Activated CD8-positive, alpha-beta T cell treated with anti-CD3 and anti-CD28 coated beads for 36 hours (primary cell): ENCODE data around the gene TPI1. TPM values are rescaled to one million over a fixed set of nuclear protein-coding genes. Genes with fewer than 3 reads are reported as not detected.

ENCODE experiments used
- ATAC-seq: fragments of 200-7000 bp; cut with Tn5 transposase; one replicate; pipeline ENCODE4 v1.10.0; 2021; ENCODE audit warnings: mild to moderate bottlenecking, moderate library complexity
- CTCF ChIA-PET: fragments of 350-600 bp; sonication (Branson Sonifier 250); formaldehyde crosslinking; loops from one replicate; lab custom pipeline; 2021; ENCODE audit warnings: antibody characterized with exemption; lab: Charles Lee
- POLR2A ChIA-PET: fragments of 350-600 bp; sonication (Branson Sonifier 250); formaldehyde crosslinking; loops from one replicate; lab custom pipeline; 2021; ENCODE audit warnings: antibody characterized with exemption; lab: Charles Lee
- DNase-seq: peaks from one replicate; pipeline ENCODE4 v3.0.0-alpha.2; 2020
- H3K27ac Mint-ChIP-seq: one replicate; pipeline ENCODE4 v1.8.0; 2021; ENCODE audit warnings: mild to moderate bottlenecking, mixed read lengths
- H3K27me3 Mint-ChIP-seq: one replicate; pipeline ENCODE4 v1.8.0; 2021; ENCODE audit warnings: mixed read lengths
- H3K36me3 Mint-ChIP-seq: one replicate; pipeline ENCODE4 v1.8.0; 2021; ENCODE audit warnings: low read depth, mixed read lengths
- H3K4me1 Mint-ChIP-seq: one replicate; pipeline ENCODE4 v1.8.0; 2021; ENCODE audit warnings: low read depth, mixed read lengths
- H3K4me3 Mint-ChIP-seq: one replicate; pipeline ENCODE4 v1.8.0; 2021; ENCODE audit warnings: mild to moderate bottlenecking, moderate library complexity, mixed read lengths
- H3K9me3 Mint-ChIP-seq: one replicate; pipeline ENCODE4 v1.8.0; 2021; ENCODE audit warnings: mixed read lengths
- intact Hi-C: fragments of 100-400 bp; cut with micrococcal nuclease; formaldehyde crosslinking; loops from one replicate; pipeline ENCODE4 v1.10.0; 2022
- total RNA-seq, 2 experiments: library from RNA; stranded (reverse); gene quantifications; one replicate each; pipeline ENCODE4 v1.2.3, GENCODE V29; 2021
- TF ChIP-seq, protein P1 (sequence below): fragments of 200-600 bp; IDR thresholded peaks from one replicate; pipeline ENCODE4 v1.8.0; 2022; ENCODE audit warnings: antibody characterized with exemption, mild to moderate bottlenecking

The TPI1 gene
- total RNA-seq, 2 experiments from 2014 or later = 1,714 to 1,776 TPM

DNA sequence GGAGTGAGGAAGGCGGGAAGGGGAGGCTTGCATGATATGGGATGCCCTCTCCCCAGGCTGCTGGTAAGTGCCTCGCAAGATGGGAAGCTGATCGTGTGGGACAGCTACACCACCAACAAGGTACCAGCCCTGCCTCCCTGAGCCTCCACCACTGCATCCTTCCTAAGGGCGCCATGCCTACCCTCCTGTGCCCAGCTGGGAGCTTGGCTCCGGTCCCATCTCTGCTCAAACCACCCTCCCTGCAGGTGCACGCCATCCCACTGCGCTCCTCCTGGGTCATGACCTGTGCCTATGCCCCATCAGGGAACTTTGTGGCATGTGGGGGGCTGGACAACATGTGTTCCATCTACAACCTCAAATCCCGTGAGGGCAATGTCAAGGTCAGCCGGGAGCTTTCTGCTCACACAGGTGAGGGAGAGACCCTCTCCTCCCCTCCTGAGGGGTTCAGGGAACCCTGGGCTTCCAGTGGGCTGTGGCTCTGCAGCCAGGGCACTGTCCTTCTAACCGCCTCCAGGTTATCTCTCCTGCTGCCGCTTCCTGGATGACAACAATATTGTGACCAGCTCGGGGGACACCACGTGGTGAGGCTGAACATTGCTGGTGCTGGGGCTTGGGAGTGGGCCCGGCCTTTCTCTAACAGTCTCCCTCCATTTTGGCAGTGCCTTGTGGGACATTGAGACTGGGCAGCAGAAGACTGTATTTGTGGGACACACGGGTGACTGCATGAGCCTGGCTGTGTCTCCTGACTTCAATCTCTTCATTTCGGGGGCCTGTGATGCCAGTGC lies 24.0 kb upstream of the TPI1 start:
- ChIA-PET CTCF (interaction anchor here (0.8 to 2.5 kb wide), 7 partner anchors 8 to 90 kb away, joined by 3 to 18 read pairs (median 3); partner anchors contain the start of gene MLF2), POLR2A (interaction anchor here (0.8 to 2.8 kb wide), 5 partner anchors 8 to 90 kb away, joined by 3 to 10 read pairs (median 4); partner anchors contain the start of genes CDCA3, MLF2, TPI1 and USP5)
- DNase-seq (no peak), ATAC-seq (peak; percentile 31)
- H3K9me3 Mint-ChIP-seq = no peaks in the 10 kb centered on the region
- TF ChIP-seq, protein P1, sequence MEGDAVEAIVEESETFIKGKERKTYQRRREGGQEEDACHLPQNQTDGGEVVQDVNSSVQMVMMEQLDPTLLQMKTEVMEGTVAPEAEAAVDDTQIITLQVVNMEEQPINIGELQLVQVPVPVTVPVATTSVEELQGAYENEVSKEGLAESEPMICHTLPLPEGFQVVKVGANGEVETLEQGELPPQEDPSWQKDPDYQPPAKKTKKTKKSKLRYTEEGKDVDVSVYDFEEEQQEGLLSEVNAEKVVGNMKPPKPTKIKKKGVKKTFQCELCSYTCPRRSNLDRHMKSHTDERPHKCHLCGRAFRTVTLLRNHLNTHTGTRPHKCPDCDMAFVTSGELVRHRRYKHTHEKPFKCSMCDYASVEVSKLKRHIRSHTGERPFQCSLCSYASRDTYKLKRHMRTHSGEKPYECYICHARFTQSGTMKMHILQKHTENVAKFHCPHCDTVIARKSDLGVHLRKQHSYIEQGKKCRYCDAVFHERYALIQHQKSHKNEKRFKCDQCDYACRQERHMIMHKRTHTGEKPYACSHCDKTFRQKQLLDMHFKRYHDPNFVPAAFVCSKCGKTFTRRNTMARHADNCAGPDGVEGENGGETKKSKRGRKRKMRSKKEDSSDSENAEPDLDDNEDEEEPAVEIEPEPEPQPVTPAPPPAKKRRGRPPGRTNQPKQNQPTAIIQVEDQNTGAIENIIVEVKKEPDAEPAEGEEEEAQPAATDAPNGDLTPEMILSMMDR = no peak
- H3K4me3 Mint-ChIP-seq = no peak overlapping the region
- peaks cover 12% of the 10 kb centered on the region for H3K36me3 Mint-ChIP-seq
- no peak overlapping the region for H3K27ac Mint-ChIP-seq
- H3K27me3 Mint-ChIP-seq = no peaks in the 10 kb centered on the region
- intact Hi-C loops = no loop called here
- no peaks in the 10 kb centered on the region for H3K4me1 Mint-ChIP-seq

DNA sequence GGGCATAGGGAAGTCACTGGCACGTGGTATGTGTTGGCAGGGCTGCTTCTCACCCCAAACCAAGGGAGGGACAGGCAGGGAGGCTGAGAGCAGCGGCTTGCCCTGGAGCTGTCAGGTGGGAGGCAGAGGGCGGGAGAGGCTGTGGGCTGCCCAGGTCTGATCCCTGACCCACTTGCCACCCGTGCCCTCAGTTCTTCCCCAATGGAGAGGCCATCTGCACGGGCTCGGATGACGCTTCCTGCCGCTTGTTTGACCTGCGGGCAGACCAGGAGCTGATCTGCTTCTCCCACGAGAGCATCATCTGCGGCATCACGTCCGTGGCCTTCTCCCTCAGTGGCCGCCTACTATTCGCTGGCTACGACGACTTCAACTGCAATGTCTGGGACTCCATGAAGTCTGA lies 21.9 kb upstream of the TPI1 start:
- TF ChIP-seq, protein P1 = no peak
- CTCF ChIA-PET = interaction anchor here (1.0 to 2.5 kb wide), 4 partner anchors 10 to 93 kb away, joined by 3 to 18 read pairs (median 4); partner anchors contain the start of genes MLF2 and SPSB2
- DNase-seq = no peak

DNA sequence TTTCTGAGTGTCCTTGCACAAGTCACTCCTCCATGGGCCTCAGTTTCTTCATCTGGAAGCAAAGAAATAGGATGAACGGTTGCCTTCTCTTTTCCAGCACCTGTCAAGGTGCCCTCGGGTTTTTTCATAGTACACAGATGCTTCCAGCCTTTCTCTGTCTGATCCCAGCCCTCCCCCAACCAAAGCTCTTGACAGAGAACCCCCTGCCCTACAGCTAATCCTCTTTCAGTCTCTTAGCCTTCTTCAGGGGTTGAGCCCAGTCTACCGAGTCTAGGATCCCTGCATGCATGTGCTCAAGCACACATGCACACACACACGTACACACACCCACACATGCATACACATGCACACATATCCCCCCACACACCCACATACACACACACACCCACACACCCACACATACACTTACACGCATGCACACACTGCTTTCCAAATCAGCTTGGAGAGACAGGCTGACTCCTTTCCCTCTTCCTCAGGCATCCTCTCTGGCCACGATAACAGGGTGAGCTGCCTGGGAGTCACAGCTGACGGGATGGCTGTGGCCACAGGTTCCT lies 20.9 kb upstream of the TPI1 start:
- H3K36me3 Mint-ChIP-seq = peaks cover 26% of the 10 kb centered on the region
- no peaks in the 10 kb centered on the region for H3K27me3 Mint-ChIP-seq
- H3K4me1 Mint-ChIP-seq = peaks cover 14% of the 10 kb centered on the region
- H3K27ac Mint-ChIP-seq = no peak overlapping the region
- no peak for ATAC-seq
- no peaks in the 10 kb centered on the region for H3K9me3 Mint-ChIP-seq
- no peak for DNase-seq
- CTCF ChIA-PET = interaction anchor here (1.2 kb wide), 1 partner anchor 22 kb away, joined by 3 read pairs; no protein-coding TSS in a partner anchor
- intact Hi-C loops = no loop called here
- POLR2A ChIA-PET = interaction anchor here (0.5 to 11.4 kb wide), 3 partner anchors 22 to 158 kb away, joined by 3 to 218 read pairs (median 3); partner anchors contain the start of genes SPSB2 and TPI1
- H3K4me3 Mint-ChIP-seq = no peak overlapping the region
- TF ChIP-seq, protein P1 = no peak

More for the DNA sequence above, 21.9 kb upstream of the TPI1 start:
- H3K36me3 Mint-ChIP-seq = peaks cover 25% of the 10 kb centered on the region
- H3K27ac Mint-ChIP-seq = no peak overlapping the region
- peaks cover 12% of the 10 kb centered on the region for H3K4me1 Mint-ChIP-seq
- H3K4me3 Mint-ChIP-seq = no peak overlapping the region
- H3K9me3 Mint-ChIP-seq = no peaks in the 10 kb centered on the region
- POLR2A ChIA-PET = interaction anchor here (0.7 kb wide), 1 partner anchor 14 kb away, joined by 3 read pairs; no protein-coding TSS in a partner anchor
- ATAC-seq = no peak
- intact Hi-C loops = no loop called here
- no peaks in the 10 kb centered on the region for H3K27me3 Mint-ChIP-seq

DNA sequence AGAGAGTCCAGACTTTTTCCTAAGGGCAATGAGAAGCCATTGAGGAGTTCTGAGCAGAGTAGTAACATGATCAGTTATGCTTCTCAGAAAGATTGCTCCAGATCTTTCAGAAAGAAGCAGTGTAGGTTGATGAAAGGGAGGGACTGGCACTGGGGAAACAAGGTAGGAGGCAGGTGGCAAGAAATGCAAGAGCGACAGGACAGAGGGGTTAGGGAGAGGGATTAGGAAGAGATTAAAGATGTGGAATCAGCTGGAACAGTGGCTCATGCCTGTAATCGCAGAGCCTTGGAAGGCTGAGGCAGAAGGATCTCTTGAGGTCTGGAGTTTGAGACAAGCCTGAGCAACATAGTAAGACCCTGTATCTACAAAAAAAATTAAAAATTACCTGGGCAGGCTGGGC lies 19.7 kb upstream of the TPI1 start:
- Mint-ChIP-seq H3K4me3 (no peak overlapping the region), H3K9me3 (no peaks in the 10 kb centered on the region), H3K27ac (no peak overlapping the region), H3K4me1 (peaks cover 14% of the 10 kb centered on the region), H3K27me3 (no peaks in the 10 kb centered on the region), H3K36me3 (peaks cover 26% of the 10 kb centered on the region)
- no peak for ATAC-seq
- TF ChIP-seq, protein P1 = no peak
- no peak for DNase-seq
- POLR2A ChIA-PET = interaction anchor here (1.0 to 11.4 kb wide), 2 partner anchors 21 to 280 kb away, joined by 3 to 218 read pairs; partner anchors contain the start of genes SPSB2 and TPI1
- CTCF ChIA-PET = interaction anchor here (6.7 kb wide), 1 partner anchor 14 kb away, joined by 80 read pairs; no protein-coding TSS in a partner anchor
- intact Hi-C loops = no loop called here
